ENCODE measurements around the gene RFX4. TPM values are rescaled to one million over a fixed set of nuclear protein-coding genes. Genes with fewer than 3 reads are reported as not detected.

The RFX4 gene
- polyA plus RNA-seq, 2 of the 4 experiments (the other 2 are of a cell fraction) = not detected

- no peak for FAIRE-seq
- 86% methylated on average over 5 of the region's 5 CpGs for WGBS (ENCODE audit: missing lambda C conversion rate)
- POLR2A ChIA-PET = no interaction called here
- Histone ChIP-seq H3K4me1 (peaks cover 20% of the 10 kb centered on the region), H3K4me3 (no peak overlapping the region), H3K9me3 (no peaks in the 10 kb centered on the region), H3K27ac (no peak overlapping the region), H3K4me2 (no peak overlapping the region)
- CTCF ChIA-PET = no interaction called here
- no peak for ATAC-seq
- no peak for DNase-seq (ENCODE audit: low read depth in 1 of 2, low spot score in 1 of 2)
- no peak for TF ChIP-seq ZNF302 (CRISPR knock-in tag; IDR thresholded peaks at IDR 0.05)
- no peak for TF ChIP-seq E2F6 (IDR thresholded peaks at IDR 0.05; ENCODE audit: borderline replicate concordance, low read depth)
- no peak for TF ChIP-seq RARB (CRISPR knock-in tag; IDR thresholded peaks at IDR 0.05)
- no peak for TF ChIP-seq TFCP2L1 (CRISPR knock-in tag; IDR thresholded peaks at IDR 0.05)
- no peak for TF ChIP-seq ELK1 (IDR thresholded peaks at IDR 0.05; ENCODE audit: low read depth, low read length)
- TF ChIP-seq ATOH8 (CRISPR knock-in tag; IDR thresholded peaks at IDR 0.05; ENCODE audit: low read depth) = no peak
- no peak for TF ChIP-seq BHLHE40 (IDR thresholded peaks at IDR 0.05; ENCODE audit: low read depth, low read length)
- no peak for TF ChIP-seq RNF2 (IDR thresholded peaks at IDR 0.05; ENCODE audit: borderline replicate concordance, low read depth)
- TF ChIP-seq CBX8 (IDR thresholded peaks at IDR 0.05) = no peak
- TF ChIP-seq RCOR1 (IDR thresholded peaks at IDR 0.05; ENCODE audit: low read depth, low read length) = no peak
- TF ChIP-seq FOSB (CRISPR knock-in tag; IDR thresholded peaks at IDR 0.05) = no peak
- no peak for TF ChIP-seq ESRRA (IDR thresholded peaks at IDR 0.05; ENCODE audit: borderline replicate concordance, low read length)
- no peak for TF ChIP-seq CHD2 (IDR thresholded peaks at IDR 0.05; ENCODE audit: low read length, partially characterized antibody)
- no peak for TF ChIP-seq HEYL (CRISPR knock-in tag; IDR thresholded peaks at IDR 0.05)
- no peak for TF ChIP-seq HES2 (IDR thresholded peaks at IDR 0.05)
- no peak for TF ChIP-seq NPAS2 (CRISPR knock-in tag; IDR thresholded peaks at IDR 0.05; ENCODE audit: borderline replicate concordance)
- no peak for TF ChIP-seq NR3C1 (IDR thresholded peaks at IDR 0.05)
- no peak for TF ChIP-seq JUNB (IDR thresholded peaks at IDR 0.05)
- TF ChIP-seq HMGXB4 (CRISPR knock-in tag; IDR thresholded peaks at IDR 0.05; ENCODE audit: borderline replicate concordance) = no peak
- TF ChIP-seq FOSL2 (IDR thresholded peaks at IDR 0.05) = no peak
- no peak for TF ChIP-seq FOSL2 (CRISPR knock-in tag; IDR thresholded peaks at IDR 0.05)
Observed at GRCh38 chr12:106783515-106783914, 200.7 kb downstream of the RFX4 start.

- H3K4me2 ChIP-seq = no peak overlapping the region
- peaks cover 5% of the 10 kb centered on the region; the same call in 1 of the 3 replicates for H3K9me3 ChIP-seq
- CTCF ChIA-PET = interaction anchor here (1.5 kb wide), 1 partner anchor 10 kb away, joined by 4 read pairs; no protein-coding TSS in a partner anchor
- peak; percentile 20; the same call in 1 of the 3 replicates for TF ChIP-seq CTCF (IDR thresholded peaks at IDR 0.05)
- peak in 1 of 2 experiments; percentile 15; a peak in 1 of 5 replicates for TF ChIP-seq RAD21 (conservative IDR thresholded peaks at IDR 0.05 in 1 of 2, IDR thresholded peaks at IDR 0.05 in 1 of 2)
- no peak for TF ChIP-seq HES2 (IDR thresholded peaks at IDR 0.05)
- FAIRE-seq (no peak), DNase-seq (ENCODE audit: low read depth in 1 of 2, low spot score in 1 of 2) (no peak), ATAC-seq (peak; percentile 55 to 66; a peak in 3 of 6 replicates)
- H3K4me1 ChIP-seq = peaks cover 4% of the 10 kb centered on the region; the same call in 1 of the 3 replicates
- H3K27ac ChIP-seq = no peak overlapping the region
- H3K4me3 ChIP-seq = no peak overlapping the region
- WGBS (ENCODE audit: missing lambda C conversion rate) = 89% methylated on average over 2 of the region's 2 CpGs
- POLR2A ChIA-PET = no interaction called here
Observed at GRCh38 chr12:106790020-106790419, 207.2 kb downstream of the RFX4 start.

Measured in A549 (cell line).